A549 treated with RU486 at 1 μM for 4 hours (cell line): ENCODE results near the gene CYP2W1. TPM values are rescaled to one million over a fixed set of nuclear protein-coding genes. Genes with fewer than 3 reads are reported as not detected.

Source experiments
- total RNA-seq: library from RNA; stranded (reverse); fragments of 200-300 nt; extraction: Qiagen RNA extraction; gene quantifications from 5 replicates; pipeline ENCODE4 v1.2.3, GENCODE V29; 2022; ENCODE audit warnings: low read depth

Gene CYP2W1
- 0.16 TPM in 1 of 5 replicates, not detected in the others for total RNA-seq

GRCh38 chr7:983004-983615, at the start of gene CYP2W1:
Gene CYP2W1 (plus strand): TSS chr7:983181. CDS start chr7:983212, 31 bp downstream.

GRCh38 chr7:954330-955238, 28.4 kb upstream of the CYP2W1 start, which contains the start of gene ADAP1:
Gene ADAP1 (minus strand): TSS chr7:954680. CDS start chr7:954477, 203 bp downstream.

GRCh38 chr7:974820-975681, 7.9 kb upstream of the CYP2W1 start, which contains the start of gene COX19:
Gene COX19 (minus strand): TSS chr7:975549. CDS start chr7:975509, 40 bp downstream.

Other genes starting within 250 kb of the CYP2W1 start
- 66.9 to 93.6 TPM (median 84.9 TPM) in 5 replicates for gene SUN1, start 150.7 kb upstream of the CYP2W1 start, total RNA-seq
- 40.4 to 61.8 TPM (median 58.8 TPM) in 5 replicates for gene GET4, start 106.6 kb upstream of the CYP2W1 start, total RNA-seq
- 4.0 to 5.0 TPM (median 4.8 TPM) in 5 replicates for gene ADAP1, start 28.5 kb upstream of the CYP2W1 start, total RNA-seq
- 5.6 to 6.0 TPM (median 5.8 TPM) in 5 replicates for gene COX19, start 7.6 kb upstream of the CYP2W1 start, total RNA-seq
- gene GPR146, start 61.4 kb downstream of the CYP2W1 start, total RNA-seq = 1.7 to 2.8 TPM (median 1.9 TPM) in 5 replicates
- 0.53 to 1.1 TPM (median 0.82 TPM) in 5 replicates for gene GPER1, start 104.9 kb downstream of the CYP2W1 start, total RNA-seq
- 49.7 to 60.5 TPM (median 58.4 TPM) in 5 replicates for gene ZFAND2A, start 177.0 kb downstream of the CYP2W1 start, total RNA-seq
- gene UNCX, start 249.7 kb downstream of the CYP2W1 start, total RNA-seq = 0.06 to 0.09 TPM (median 0.08 TPM) in 4 of 5 replicates, not detected in the other